Heart left ventricle (tissue), 13 donors: ENCODE results near the gene TRMT2A.

Experiments
- POLR2A ChIP-seq, 2 donors: fragments of 450-650 bp; IDR thresholded peaks; one replicate each; pipeline ENCODE4 v1.6.1; 2017; ENCODE audit warnings: antibody characterized with exemption in 2 of 2, mild to moderate bottlenecking in 2 of 2, moderate library complexity in 2 of 2
- TF ChIP-seq, protein P1 (sequence below), 12 donors: fragments of 200-600 bp; sonication (generic) in 4 of 12; IDR thresholded peaks; one replicate each; pipeline versions ENCODE4 v1.5.0 to v1.8.0; 2018 to 2022; ENCODE audit warnings: antibody characterized with exemption in 12 of 12, mild to moderate bottlenecking in 5 of 12
- donor health status: ischemic (EF 13 %, LVEDD 7.1; RV severe dilation, severe dysfunction).
- donor health status: DM: no; HTN: yes; CAD: no.
- donor health status: DM: no; HTN: no; CAD: no.
- donor health status: ischemic (EF 25% LVEDD 6.9; RV normal size, moderate dysfunction).
- donor health status: ischemic (EF 25% LVEDD 5.7; RV mildly dilated, moderate dysfunction).
- donor health status: ischemic (EF 35%, LVEDD 5.7; RV mildly dilated, moderate dysfunction).
- donor health status: nonischemic (EF 11% LVEDD 7.7; RV severe dilation, severe dysfunction).
- donor health status: DM: yes; HTN: yes; CAD: no.
- donor health status: PGD.
- donor health status: ischemic (EF 29% LVEDD 5.4; RV normal size, mild dysfunction).
- donor health status: nonischemic (EF 23%, LVEDD 6.1; RV moderate dilation, normal function).

DNA sequence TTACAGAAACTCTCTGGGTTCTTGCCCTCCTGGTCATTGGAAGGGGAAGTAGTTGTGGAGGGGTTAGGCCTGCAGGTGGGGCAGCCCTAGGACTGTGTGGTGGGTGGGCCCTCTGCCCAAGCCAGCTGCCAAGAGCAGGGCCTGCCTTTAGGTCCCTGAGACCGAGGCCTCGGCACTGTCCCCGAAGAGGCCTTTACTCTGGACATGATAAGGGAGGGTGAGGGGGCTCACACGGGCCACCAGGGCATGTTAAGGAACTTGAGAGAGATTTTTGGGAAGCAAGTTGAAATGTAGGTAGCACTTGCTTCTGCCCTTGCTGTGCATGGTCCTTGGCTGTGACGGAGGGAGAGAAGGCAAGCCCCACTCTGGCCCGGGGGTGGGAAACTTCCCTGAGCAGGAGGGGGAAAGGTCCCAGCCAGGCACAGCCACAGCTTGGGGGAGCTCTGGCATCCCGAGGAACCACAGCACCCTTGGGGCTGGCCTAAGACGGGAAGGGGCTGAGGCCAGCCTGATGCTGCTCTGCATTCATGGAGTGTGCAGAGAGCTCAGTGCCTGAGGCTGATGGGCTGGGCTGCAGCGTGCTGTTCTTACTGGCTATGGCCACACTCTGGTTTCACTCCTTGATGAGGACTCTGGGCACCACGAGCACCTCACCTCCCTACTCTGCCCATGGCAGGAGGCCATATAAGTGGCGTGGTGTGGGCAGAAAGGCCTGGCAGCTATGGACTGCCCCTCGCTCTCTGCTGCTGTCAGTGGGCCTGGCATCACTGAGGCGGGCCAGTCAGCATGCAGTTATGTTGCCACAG is 8.9 kb downstream of the TRMT2A start:
- TF ChIP-seq, protein P1, sequence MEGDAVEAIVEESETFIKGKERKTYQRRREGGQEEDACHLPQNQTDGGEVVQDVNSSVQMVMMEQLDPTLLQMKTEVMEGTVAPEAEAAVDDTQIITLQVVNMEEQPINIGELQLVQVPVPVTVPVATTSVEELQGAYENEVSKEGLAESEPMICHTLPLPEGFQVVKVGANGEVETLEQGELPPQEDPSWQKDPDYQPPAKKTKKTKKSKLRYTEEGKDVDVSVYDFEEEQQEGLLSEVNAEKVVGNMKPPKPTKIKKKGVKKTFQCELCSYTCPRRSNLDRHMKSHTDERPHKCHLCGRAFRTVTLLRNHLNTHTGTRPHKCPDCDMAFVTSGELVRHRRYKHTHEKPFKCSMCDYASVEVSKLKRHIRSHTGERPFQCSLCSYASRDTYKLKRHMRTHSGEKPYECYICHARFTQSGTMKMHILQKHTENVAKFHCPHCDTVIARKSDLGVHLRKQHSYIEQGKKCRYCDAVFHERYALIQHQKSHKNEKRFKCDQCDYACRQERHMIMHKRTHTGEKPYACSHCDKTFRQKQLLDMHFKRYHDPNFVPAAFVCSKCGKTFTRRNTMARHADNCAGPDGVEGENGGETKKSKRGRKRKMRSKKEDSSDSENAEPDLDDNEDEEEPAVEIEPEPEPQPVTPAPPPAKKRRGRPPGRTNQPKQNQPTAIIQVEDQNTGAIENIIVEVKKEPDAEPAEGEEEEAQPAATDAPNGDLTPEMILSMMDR (IDR thresholded peaks at IDR 0.05), result no peak
- TF ChIP-seq POLR2A (IDR thresholded peaks at IDR 0.05), result no peak
